ENCODE data around the gene DLGAP1.

The DLGAP1 gene

GRCh38 chr18:4230450-4231168 lies 224.5 kb downstream of the DLGAP1 start:
- no peak overlapping the region for H3K4me2 ChIP-seq (ENCODE audit: low read length)
- peaks cover 4% of the 10 kb centered on the region for H3K4me1 ChIP-seq (ENCODE audit: control insufficient read depth, low read depth, low read length)
- no peak overlapping the region for H3K9ac ChIP-seq (ENCODE audit: low read length)
- DNase-seq: no peak
- H2BK5ac ChIP-seq (ENCODE audit: low read length): no peak overlapping the region
- H3K27ac ChIP-seq (ENCODE audit: low read depth, low read length): no peak overlapping the region
- H3K36me3 ChIP-seq (ENCODE audit: control insufficient read depth, insufficient read depth, low read length): no peaks in the 10 kb centered on the region
- no peak overlapping the region for H4K5ac ChIP-seq (ENCODE audit: low read length)
- no peaks in the 10 kb centered on the region for H3K79me2 ChIP-seq (ENCODE audit: control insufficient read depth, insufficient read depth, low read length)
- no peaks in the 10 kb centered on the region for H3K79me1 ChIP-seq (ENCODE audit: low read length)
- H3K27me3 ChIP-seq (ENCODE audit: insufficient read depth, low read length, poor library complexity): no peaks in the 10 kb centered on the region
- H4K8ac ChIP-seq (ENCODE audit: low read depth, low read length): no peak overlapping the region
- no peak overlapping the region for H2BK15ac ChIP-seq (replicated peaks; ENCODE audit: low read depth)
- WGBS (ENCODE audit: extremely low coverage, insufficient coverage, low lambda C conversion rate): no CpG with 5 or more reads among the region's 3 CpGs
- H3K4ac ChIP-seq (ENCODE audit: low read depth, low read length): no peak overlapping the region
- no peak overlapping the region for H3K18ac ChIP-seq (ENCODE audit: low read length)
- no peak overlapping the region for H2BK120ac ChIP-seq (ENCODE audit: low read depth, low read length)
- H3K23ac ChIP-seq (ENCODE audit: low read length): no peak overlapping the region
- H3K4me3 ChIP-seq (ENCODE audit: low read length): no peak overlapping the region
- no peak overlapping the region for H2AK5ac ChIP-seq (ENCODE audit: low read length)
- no peak overlapping the region for H3K56ac ChIP-seq (ENCODE audit: low read length)

GRCh38 chr18:4224031-4224704 lies 230.9 kb downstream of the DLGAP1 start:
- H4K5ac ChIP-seq (ENCODE audit: low read length): no peak overlapping the region
- no peaks in the 10 kb centered on the region for H3K27me3 ChIP-seq (ENCODE audit: insufficient read depth, low read length, poor library complexity)
- no peak overlapping the region for H2BK15ac ChIP-seq (replicated peaks; ENCODE audit: low read depth)
- H3K18ac ChIP-seq (ENCODE audit: low read length): no peak overlapping the region
- no peaks in the 10 kb centered on the region for H3K4me1 ChIP-seq (ENCODE audit: control insufficient read depth, low read depth, low read length)
- no peaks in the 10 kb centered on the region for H3K79me2 ChIP-seq (ENCODE audit: control insufficient read depth, insufficient read depth, low read length)
- no peak overlapping the region for H3K9ac ChIP-seq (ENCODE audit: low read length)
- no peak for DNase-seq
- H3K4ac ChIP-seq (ENCODE audit: low read depth, low read length): no peak overlapping the region
- no peak overlapping the region for H2BK5ac ChIP-seq (ENCODE audit: low read length)
- no peak overlapping the region for H3K4me2 ChIP-seq (ENCODE audit: low read length)
- no peaks in the 10 kb centered on the region for H3K36me3 ChIP-seq (ENCODE audit: control insufficient read depth, insufficient read depth, low read length)
- H2BK120ac ChIP-seq (ENCODE audit: low read depth, low read length): no peak overlapping the region
- H3K4me3 ChIP-seq (ENCODE audit: low read length): no peak overlapping the region
- H3K27ac ChIP-seq (ENCODE audit: low read depth, low read length): no peak overlapping the region
- WGBS (ENCODE audit: extremely low coverage, insufficient coverage, low lambda C conversion rate): no CpG with 5 or more reads among the region's 4 CpGs
- H3K79me1 ChIP-seq (ENCODE audit: low read length): no peaks in the 10 kb centered on the region
- no peak overlapping the region for H4K8ac ChIP-seq (ENCODE audit: low read depth, low read length)
- no peak overlapping the region for H2AK5ac ChIP-seq (ENCODE audit: low read length)
- no peak overlapping the region for H3K56ac ChIP-seq (ENCODE audit: low read length)
- H3K23ac ChIP-seq (ENCODE audit: low read length): no peak overlapping the region

GRCh38 chr18:4211111-4211837 lies 243.8 kb downstream of the DLGAP1 start:
- Histone ChIP-seq H4K5ac (ENCODE audit: low read length) (no peak overlapping the region), H3K27me3 (ENCODE audit: insufficient read depth, low read length, poor library complexity) (no peaks in the 10 kb centered on the region), H3K18ac (ENCODE audit: low read length) (no peak overlapping the region), H3K56ac (ENCODE audit: low read length) (no peak overlapping the region), H2BK15ac (replicated peaks; ENCODE audit: low read depth) (no peak overlapping the region), H3K79me2 (ENCODE audit: control insufficient read depth, insufficient read depth, low read length) (no peaks in the 10 kb centered on the region), H3K4me3 (ENCODE audit: low read length) (no peak overlapping the region), H3K79me1 (ENCODE audit: low read length) (no peaks in the 10 kb centered on the region), H2BK120ac (ENCODE audit: low read depth, low read length) (no peak overlapping the region), H3K27ac (ENCODE audit: low read depth, low read length) (no peak overlapping the region), H3K23ac (ENCODE audit: low read length) (no peak overlapping the region), H3K9ac (ENCODE audit: low read length) (no peak overlapping the region), H3K4me2 (ENCODE audit: low read length) (no peak overlapping the region), H3K4ac (ENCODE audit: low read depth, low read length) (no peak overlapping the region), H2AK5ac (ENCODE audit: low read length) (no peak overlapping the region), H4K8ac (ENCODE audit: low read depth, low read length) (no peak overlapping the region), H3K36me3 (ENCODE audit: control insufficient read depth, insufficient read depth, low read length) (no peaks in the 10 kb centered on the region), H2BK5ac (ENCODE audit: low read length) (no peak overlapping the region), H3K4me1 (ENCODE audit: control insufficient read depth, low read depth, low read length) (peaks cover 2% of the 10 kb centered on the region)
- DNase-seq: no peak
- no CpG with 5 or more reads among the region's 5 CpGs for WGBS (ENCODE audit: extremely low coverage, insufficient coverage, low lambda C conversion rate)

- Histone ChIP-seq H2AK5ac (ENCODE audit: low read length) (no peak overlapping the region), H3K79me1 (ENCODE audit: low read length) (no peaks in the 10 kb centered on the region)
Observed at GRCh38 chr18:4208366-4208765, 246.7 kb downstream of the DLGAP1 start.

GRCh38 chr18:4207383-4207985 lies 247.6 kb downstream of the DLGAP1 start:
- H4K8ac ChIP-seq (ENCODE audit: low read depth, low read length): no peak overlapping the region
- no peak overlapping the region for H3K18ac ChIP-seq (ENCODE audit: low read length)
- H2BK15ac ChIP-seq (replicated peaks; ENCODE audit: low read depth): no peak overlapping the region
- no peak overlapping the region for H3K4me3 ChIP-seq (ENCODE audit: low read length)
- no peaks in the 10 kb centered on the region for H3K27me3 ChIP-seq (ENCODE audit: insufficient read depth, low read length, poor library complexity)
- H3K79me1 ChIP-seq (ENCODE audit: low read length): no peaks in the 10 kb centered on the region
- H3K56ac ChIP-seq (ENCODE audit: low read length): no peak overlapping the region
- H3K4ac ChIP-seq (ENCODE audit: low read depth, low read length): no peak overlapping the region
- peak; percentile 72 for DNase-seq
- no peaks in the 10 kb centered on the region for H3K79me2 ChIP-seq (ENCODE audit: control insufficient read depth, insufficient read depth, low read length)
- H2BK5ac ChIP-seq (ENCODE audit: low read length): no peak overlapping the region
- no peak overlapping the region for H3K27ac ChIP-seq (ENCODE audit: low read depth, low read length)
- no peaks in the 10 kb centered on the region for H3K36me3 ChIP-seq (ENCODE audit: control insufficient read depth, insufficient read depth, low read length)
- H3K4me2 ChIP-seq (ENCODE audit: low read length): no peak overlapping the region
- no peak overlapping the region for H2BK120ac ChIP-seq (ENCODE audit: low read depth, low read length)
- H3K4me1 ChIP-seq (ENCODE audit: control insufficient read depth, low read depth, low read length): peaks cover 3% of the 10 kb centered on the region
- no peak overlapping the region for H3K9ac ChIP-seq (ENCODE audit: low read length)
- H2AK5ac ChIP-seq (ENCODE audit: low read length): no peak overlapping the region
- no CpG with 5 or more reads among the region's 7 CpGs for WGBS (ENCODE audit: extremely low coverage, insufficient coverage, low lambda C conversion rate)
- no peak overlapping the region for H4K5ac ChIP-seq (ENCODE audit: low read length)
- H3K23ac ChIP-seq (ENCODE audit: low read length): no peak overlapping the region

More at GRCh38 chr18:4208366-4208765, 246.7 kb downstream of the DLGAP1 start:
- H3K9ac ChIP-seq (ENCODE audit: low read length): no peak overlapping the region
- no peak for DNase-seq
- H3K18ac ChIP-seq (ENCODE audit: low read length): no peak overlapping the region
- no peak overlapping the region for H3K56ac ChIP-seq (ENCODE audit: low read length)
- no peak overlapping the region for H3K23ac ChIP-seq (ENCODE audit: low read length)
- no peak overlapping the region for H3K4me3 ChIP-seq (ENCODE audit: low read length)
- H3K36me3 ChIP-seq (ENCODE audit: control insufficient read depth, insufficient read depth, low read length): no peaks in the 10 kb centered on the region
- no peaks in the 10 kb centered on the region for H3K27me3 ChIP-seq (ENCODE audit: insufficient read depth, low read length, poor library complexity)
- no peak overlapping the region for H3K27ac ChIP-seq (ENCODE audit: low read depth, low read length)
- peaks cover 3% of the 10 kb centered on the region for H3K4me1 ChIP-seq (ENCODE audit: control insufficient read depth, low read depth, low read length)
- no peak overlapping the region for H2BK5ac ChIP-seq (ENCODE audit: low read length)
- H3K4ac ChIP-seq (ENCODE audit: low read depth, low read length): no peak overlapping the region
- no CpG with 5 or more reads among the region's 1 CpG for WGBS (ENCODE audit: extremely low coverage, insufficient coverage, low lambda C conversion rate)
- no peak overlapping the region for H2BK120ac ChIP-seq (ENCODE audit: low read depth, low read length)
- H4K5ac ChIP-seq (ENCODE audit: low read length): no peak overlapping the region
- no peak overlapping the region for H4K8ac ChIP-seq (ENCODE audit: low read depth, low read length)
- H3K4me2 ChIP-seq (ENCODE audit: low read length): no peak overlapping the region
- H2BK15ac ChIP-seq (replicated peaks; ENCODE audit: low read depth): no peak overlapping the region
- no peaks in the 10 kb centered on the region for H3K79me2 ChIP-seq (ENCODE audit: control insufficient read depth, insufficient read depth, low read length)
